GM12875 (cell line): ENCODE data around the gene DDX54.

Experiments used
- H3K4me3 ChIP-seq: one replicate; pipeline ENCODE4 v1.5.1; 2011; ENCODE audit warnings: low read depth, low read length, control low read depth
- CTCF ChIP-seq: IDR thresholded peaks from 2 replicates; pipeline ENCODE4 v1.5.1; 2011; ENCODE audit warnings: low read depth, mild to moderate bottlenecking, control low read depth, inconsistent platforms, low read length, moderate library complexity, borderline replicate concordance; ENCODE audit not compliant: insufficient read depth

The DDX54 gene

GRCh38 chr12:113222730-113223531 is 37.7 kb upstream of the DDX54 start:
- TF ChIP-seq CTCF: no peak
- H3K4me3 ChIP-seq: peak overlapping the region; percentile 94

GRCh38 chr12:113221997-113222729 is 36.9 kb upstream of the DDX54 start:
- H3K4me3 ChIP-seq: peak overlapping the region; percentile 94
- no peak for TF ChIP-seq CTCF

GRCh38 chr12:113221181-113221996 is 36.1 kb upstream of the DDX54 start, which contains the start of gene TPCN1:
TPCN1 (plus strand) TSS chr12:113221464; CDS start chr12:113226853, 5,389 bp downstream.
- H3K4me3 ChIP-seq: peak within 1 kb of the TSS; percentile 94
- no peak for TF ChIP-seq CTCF

- TF ChIP-seq CTCF: no peak
- peak overlapping the region; percentile 63 for H3K4me3 ChIP-seq
Observed at GRCh38 chr12:113220593-113221180, 35.4 kb upstream of the DDX54 start.

- no peak overlapping the region for H3K4me3 ChIP-seq
- no peak for TF ChIP-seq CTCF
Observed at GRCh38 chr12:113216027-113216426, 30.7 kb upstream of the DDX54 start.

- no peak overlapping the region for H3K4me3 ChIP-seq
- TF ChIP-seq CTCF: no peak
Observed at GRCh38 chr12:113214895-113215400, 29.7 kb upstream of the DDX54 start.
